PFSK-1 (cell line): ENCODE measurements around the gene YIF1B.

Experiments used
- FOXP2 ChIP-seq: optimal IDR thresholded peaks from 2 replicates; pipeline ENCODE3; 2011; ENCODE audit warnings: borderline replicate concordance, control low read depth, inconsistent platforms; ENCODE audit not compliant: insufficient read depth; ENCODE audit errors: extremely low read length, extremely low read depth
- POLR2AphosphoS5 ChIP-seq: IDR thresholded peaks from 2 replicates; pipeline ENCODE4 v1.6.1; 2012; ENCODE audit warnings: low read depth, mild to moderate bottlenecking, control low read depth, low read length, moderate library complexity
- REST ChIP-seq, 2 experiments: IDR thresholded peaks; 2 replicates each; pipeline versions ENCODE4 v1.6.1 to v1.8.0; 2011 to 2012; ENCODE audit warnings: low read depth in 2 of 2, low read length in 2 of 2, control low read depth in 1 of 2, inconsistent platforms in 1 of 2, mild to moderate bottlenecking in 1 of 2, moderate library complexity in 1 of 2; ENCODE audit not compliant: insufficient read depth in 1 of 2
- SIN3A ChIP-seq: IDR thresholded peaks from 2 replicates; pipeline ENCODE4 v1.6.1; 2012; ENCODE audit warnings: mild to moderate bottlenecking, low read length, moderate library complexity, borderline replicate concordance; ENCODE audit not compliant: insufficient read depth
- TAF1 ChIP-seq: IDR thresholded peaks from 2 replicates; pipeline ENCODE4 v1.6.1; 2012; ENCODE audit warnings: low read length, control low read depth, borderline replicate concordance; ENCODE audit not compliant: insufficient read depth

The YIF1B gene

DNA sequence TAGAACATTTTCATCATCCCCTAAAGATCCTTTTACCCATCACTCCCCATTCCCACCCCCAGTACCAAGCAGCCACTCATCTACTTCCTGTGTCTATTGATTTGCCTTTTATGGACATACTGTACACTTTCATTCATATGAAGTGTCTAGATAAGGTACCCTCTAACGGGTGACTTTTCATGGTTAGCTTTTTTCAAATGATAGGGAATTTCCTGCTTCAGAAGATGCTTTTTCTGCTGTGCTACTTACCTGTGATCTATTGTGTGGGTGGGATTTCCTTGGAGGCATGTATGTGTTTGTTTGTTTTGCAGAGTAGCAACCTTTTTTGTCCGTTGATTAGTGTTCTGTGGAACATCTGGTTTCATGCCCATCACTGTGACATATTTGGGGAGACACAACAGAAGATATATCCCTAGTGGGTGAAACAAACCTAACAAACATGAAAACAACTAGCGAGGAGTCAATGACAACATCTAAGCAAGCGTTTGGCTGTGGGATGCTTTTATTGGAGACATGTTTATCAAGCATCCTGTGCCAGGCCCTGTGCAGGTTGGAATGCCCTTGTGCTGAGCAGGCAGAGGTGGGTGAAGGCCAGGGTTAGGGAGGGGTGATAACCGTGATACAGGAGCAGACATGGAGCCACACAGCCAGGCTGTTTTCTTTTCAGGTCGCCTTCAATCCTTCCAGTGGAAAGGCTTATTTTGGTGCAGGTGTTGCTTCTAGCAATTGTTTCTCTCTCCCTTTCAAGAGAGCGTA lies 33.8 kb downstream of the YIF1B start:
- TF ChIP-seq REST (IDR thresholded peaks at IDR 0.05; ENCODE audit: insufficient read depth in 1 of 2, low read depth in 2 of 2, low read length in 2 of 2), result no peak
- TF ChIP-seq POLR2AphosphoS5, result no peak
- no peak for TF ChIP-seq TAF1
- no peak for TF ChIP-seq FOXP2
- TF ChIP-seq SIN3A, result no peak

- TF ChIP-seq REST (IDR thresholded peaks at IDR 0.05; ENCODE audit: insufficient read depth in 1 of 2, low read depth in 2 of 2, low read length in 2 of 2), result no peak
- TF ChIP-seq FOXP2, result no peak
- no peak for TF ChIP-seq TAF1
- no peak for TF ChIP-seq POLR2AphosphoS5
These were observed 35.5 kb downstream of the YIF1B start for GRCh38 chr19:38280030-38280921.

DNA sequence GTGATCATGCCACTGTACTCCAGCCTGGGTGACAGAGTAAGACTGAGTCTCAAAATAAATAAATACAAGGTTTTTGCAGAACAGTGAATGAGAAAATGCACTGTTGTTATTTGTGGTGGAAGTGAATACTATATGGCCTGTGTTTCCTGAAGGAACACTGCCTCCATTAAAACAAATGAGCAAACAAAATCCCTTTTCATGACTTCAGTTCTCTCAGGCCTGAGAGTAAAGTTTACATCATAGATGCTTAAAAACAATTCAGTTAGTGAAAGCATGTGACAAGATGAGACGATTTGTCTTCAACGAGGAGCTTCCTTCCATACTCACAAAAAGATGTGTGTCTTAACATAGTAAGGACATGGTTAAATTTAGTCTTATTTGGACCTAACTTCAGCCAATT lies 37.0 kb downstream of the YIF1B start:
- TF ChIP-seq POLR2AphosphoS5, result no peak
- TF ChIP-seq SIN3A, result no peak

- TF ChIP-seq POLR2AphosphoS5 (no peak), FOXP2 (no peak), TAF1 (no peak), REST (IDR thresholded peaks at IDR 0.05; ENCODE audit: insufficient read depth in 1 of 2, low read depth in 2 of 2, low read length in 2 of 2) (no peak), SIN3A (no peak)
These were observed 37.6 kb downstream of the YIF1B start for GRCh38 chr19:38277969-38278680.

DNA sequence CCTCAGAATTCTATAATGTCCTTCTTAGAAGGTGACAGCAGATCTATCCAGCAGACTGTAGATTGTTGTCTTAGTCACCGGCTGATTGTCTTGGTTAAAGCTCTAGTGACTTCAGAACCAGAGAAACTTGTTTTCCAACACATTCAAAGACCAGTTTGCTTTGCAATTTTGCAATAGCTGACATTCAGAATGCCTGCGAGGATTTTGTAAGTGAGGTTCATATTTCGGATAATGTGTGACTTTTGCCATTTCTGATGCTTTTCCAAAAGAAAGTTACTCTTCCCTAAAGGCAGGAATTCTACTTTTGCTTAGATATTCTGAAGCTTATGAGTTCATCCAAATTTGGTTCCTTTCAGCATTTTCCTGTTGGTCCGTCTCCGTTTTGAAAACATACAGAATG lies 38.2 kb downstream of the YIF1B start:
- TF ChIP-seq FOXP2 (no peak), REST (IDR thresholded peaks at IDR 0.05; ENCODE audit: insufficient read depth in 1 of 2, low read depth in 2 of 2, low read length in 2 of 2) (no peak), SIN3A (no peak), POLR2AphosphoS5 (no peak), TAF1 (no peak)
